Measurements from ENCODE around the gene DVL1. TPM values are rescaled to one million over a fixed set of nuclear protein-coding genes. Genes with fewer than 3 reads are reported as not detected.

The DVL1 gene
- total and polyA plus RNA-seq, 2 of the 13 experiments (the other 11 are each of a cell fraction or from before 2014, with no cell fraction given): 30.8 to 60.4 TPM

GRCh38 chr1:1361982-1362423, 12.8 kb upstream of the DVL1 start (continued):
- TF ChIP-seq USF2 (IDR thresholded peaks at IDR 0.05; ENCODE audit: low read depth, low read length) (no peak), USF2 (CRISPR knock-in tag; IDR thresholded peaks at IDR 0.05; ENCODE audit: borderline replicate concordance) (no peak), ZNF672 (CRISPR knock-in tag; IDR thresholded peaks at IDR 0.05) (no peak), NCOR1 (IDR thresholded peaks at IDR 0.05; ENCODE audit: borderline replicate concordance, low read length) (no peak), ZNF629 (CRISPR knock-in tag; conservative IDR thresholded peaks at IDR 0.05) (no peak), ISX (CRISPR knock-in tag; conservative IDR thresholded peaks at IDR 0.05) (no peak), ISL2 (CRISPR knock-in tag; IDR thresholded peaks at IDR 0.05) (no peak), TFDP1 (CRISPR knock-in tag; IDR thresholded peaks at IDR 0.05; ENCODE audit: borderline replicate concordance) (no peak), ATF7 (IDR thresholded peaks at IDR 0.05) (no peak), ATF7 (CRISPR knock-in tag; IDR thresholded peaks at IDR 0.05) (no peak), RAD21 (CRISPR knock-in tag; IDR thresholded peaks at IDR 0.05) (no peak), JUNB (CRISPR knock-in tag; IDR thresholded peaks at IDR 0.05; ENCODE audit: borderline replicate concordance) (no peak), IKZF5 (CRISPR knock-in tag; IDR thresholded peaks at IDR 0.05) (no peak), ZSCAN22 (CRISPR knock-in tag; IDR thresholded peaks at IDR 0.05) (no peak), MLXIP (CRISPR knock-in tag; IDR thresholded peaks at IDR 0.05; ENCODE audit: borderline replicate concordance) (no peak), ZFP36L1 (CRISPR knock-in tag; IDR thresholded peaks at IDR 0.05) (no peak), SMARCC2 (IDR thresholded peaks at IDR 0.05) (no peak), MXD3 (CRISPR knock-in tag; IDR thresholded peaks at IDR 0.05) (no peak), HNRNPH1 (optimal IDR thresholded peaks at IDR 0.05; ENCODE audit: low read depth, low read length) (no peak), SAFB2 (CRISPR knock-in tag; IDR thresholded peaks at IDR 0.05; ENCODE audit: borderline replicate concordance, low read depth) (no peak), ZNF333 (CRISPR knock-in tag; IDR thresholded peaks at IDR 0.05; ENCODE audit: borderline replicate concordance) (no peak), HOXA3 (CRISPR knock-in tag; IDR thresholded peaks at IDR 0.05) (no peak)
- TF ChIP-seq, protein P1, sequence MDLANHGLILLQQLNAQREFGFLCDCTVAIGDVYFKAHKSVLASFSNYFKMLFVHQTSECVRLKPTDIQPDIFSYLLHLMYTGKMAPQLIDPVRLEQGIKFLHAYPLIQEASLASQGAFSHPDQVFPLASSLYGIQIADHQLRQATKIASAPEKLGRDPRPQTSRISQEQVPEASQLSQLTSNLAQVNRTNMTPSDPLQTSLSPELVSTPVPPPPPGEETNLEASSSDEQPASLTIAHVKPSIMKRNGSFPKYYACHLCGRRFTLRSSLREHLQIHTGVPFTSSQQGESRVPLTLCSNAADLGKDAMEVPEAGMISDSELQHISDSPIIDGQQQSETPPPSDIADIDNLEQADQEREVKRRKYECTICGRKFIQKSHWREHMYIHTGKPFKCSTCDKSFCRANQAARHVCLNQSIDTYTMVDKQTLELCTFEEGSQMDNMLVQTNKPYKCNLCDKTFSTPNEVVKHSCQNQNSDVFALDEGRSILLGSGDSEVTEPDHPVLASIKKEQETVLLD (CRISPR knock-in tag; IDR thresholded peaks at IDR 0.05; ENCODE audit: low read depth): no peak

Measured in HepG2 (cell line).